AG04449 (cell line): ENCODE results near the gene CAMTA1.

ENCODE experiments used
- CTCF ChIA-PET: fragments of 350-600 bp; formaldehyde crosslinking; extraction: SDS; loops from one replicate; lab custom pipeline; 2021; ENCODE audit warnings: antibody characterized with exemption; lab: Yijun Ruan, JAX
- POLR2A ChIA-PET: fragments of 400-600, 350-600 bp; formaldehyde crosslinking; extraction: SDS; loops from one replicate; lab custom pipeline; 2020; ENCODE audit warnings: antibody characterized with exemption, inconsistent platforms; lab: Yijun Ruan, JAX
- DNase-seq: peaks from one replicate; pipeline ENCODE4 v3.0.0-alpha.2; 2010; ENCODE audit warnings: low read depth, low spot score
- H3K4me3 ChIP-seq: 2 replicates; pipeline ENCODE4 v1.5.1; 2011; ENCODE audit warnings: low read depth, mild to moderate bottlenecking, control low read depth, low read length
- CTCF ChIP-seq: IDR thresholded peaks from one replicate; pipeline ENCODE4 v1.5.1; 2011; ENCODE audit warnings: mild to moderate bottlenecking, moderate library complexity, low read length, control low read depth, inconsistent platforms; ENCODE audit not compliant: insufficient read depth; ENCODE audit errors: missing control alignments

The CAMTA1 gene

GRCh38 chr1:7589774-7590425 is 804.6 kb downstream of the CAMTA1 start:
- DNase-seq: no peak
- ChIA-PET POLR2A (no interaction called here), CTCF (no interaction called here)
- no peak for TF ChIP-seq CTCF
- H3K4me3 ChIP-seq: no peak overlapping the region

DNA sequence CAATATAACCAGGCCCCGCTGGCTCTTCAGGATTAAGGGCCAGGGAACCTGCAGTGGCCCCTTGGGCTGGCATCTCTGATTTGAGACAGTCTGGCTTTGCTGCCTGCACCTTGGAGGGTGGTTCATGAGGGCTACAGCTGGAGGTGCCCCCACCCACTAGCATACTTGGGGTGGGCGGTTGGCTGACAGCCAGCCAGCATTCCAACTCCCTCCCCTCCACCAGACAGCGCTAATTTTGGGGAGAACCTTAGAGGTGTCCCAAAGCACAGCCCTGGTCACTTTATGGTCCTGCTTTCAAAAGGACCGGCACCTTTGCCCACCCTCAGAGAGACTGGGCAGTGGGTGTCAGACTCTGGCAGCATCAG is 805.2 kb downstream of the CAMTA1 start:
- no peak for DNase-seq
- no peak for TF ChIP-seq CTCF
- H3K4me3 ChIP-seq: no peak overlapping the region
- ChIA-PET POLR2A (no interaction called here), CTCF (no interaction called here)

DNA sequence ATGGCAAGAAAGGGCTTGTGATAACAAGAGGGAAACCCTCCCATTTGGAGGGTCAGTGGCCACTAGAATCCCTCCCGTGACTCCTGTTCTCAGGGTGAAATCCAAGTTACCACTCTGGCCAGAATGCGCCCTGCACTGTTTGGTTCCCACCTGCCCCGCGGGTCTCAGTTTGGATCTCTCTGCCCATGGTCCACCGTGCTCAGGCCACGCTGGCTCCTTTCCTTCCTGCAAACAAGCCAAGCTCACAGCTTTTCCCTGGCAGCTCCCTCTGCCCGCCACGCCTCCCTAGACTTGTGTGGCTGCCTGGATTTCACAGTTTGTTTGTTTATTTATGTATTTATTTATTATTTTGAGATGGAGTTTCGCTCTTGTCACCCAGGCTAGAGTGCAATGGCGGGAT is 806.3 kb downstream of the CAMTA1 start:
- ChIA-PET CTCF (no interaction called here), POLR2A (no interaction called here)
- no peak for DNase-seq
- no peak for TF ChIP-seq CTCF
- H3K4me3 ChIP-seq: no peak overlapping the region

GRCh38 chr1:7592120-7592798 is 807.0 kb downstream of the CAMTA1 start:
- no peak for DNase-seq
- ChIA-PET CTCF (no interaction called here), POLR2A (no interaction called here)
- TF ChIP-seq CTCF: no peak
- no peak overlapping the region for H3K4me3 ChIP-seq

- TF ChIP-seq CTCF: no peak
- ChIA-PET POLR2A (no interaction called here), CTCF (interaction anchor here (0.9 to 2.3 kb wide), 2 partner anchors 140 to 524 kb away, joined by 3 to 7 read pairs; no protein-coding TSS in a partner anchor)
- no peak overlapping the region for H3K4me3 ChIP-seq
- no peak for DNase-seq
Measured at GRCh38 chr1:7594002-7594713, 808.9 kb downstream of the CAMTA1 start.

- POLR2A ChIA-PET: no interaction called here
- TF ChIP-seq CTCF: no peak
- no peak overlapping the region for H3K4me3 ChIP-seq
- CTCF ChIA-PET: interaction anchor here (0.9 to 2.3 kb wide), 2 partner anchors 141 to 525 kb away, joined by 3 to 7 read pairs; no protein-coding TSS in a partner anchor
- no peak for DNase-seq
Measured at GRCh38 chr1:7594714-7595295, 809.6 kb downstream of the CAMTA1 start.
